ENCODE data around the gene DLX1.
"Not testable (repeated sequence)": the region's sequence is repeated elsewhere in the genome, so short reads cannot be mapped to it uniquely, and the experiment has no call there.

The DLX1 gene

GRCh38 chr2:172099472-172100079 is 14.3 kb downstream of the DLX1 start:
- no peak for DNase-seq

- DNase-seq: no peak
Observed at GRCh38 chr2:172100080-172100934, 15.0 kb downstream of the DLX1 start.

GRCh38 chr2:172100935-172101820 is 15.9 kb downstream of the DLX1 start:
- DNase-seq: no peak

- DNase-seq: no peak
Observed at GRCh38 chr2:172101821-172102390, 16.6 kb downstream of the DLX1 start.

GRCh38 chr2:172102391-172103359 is 17.4 kb downstream of the DLX1 start, which contains the start of gene DLX2:
Gene DLX2, minus strand, starts transcription at chr2:172102900. Its CDS starts 362 bp downstream, at chr2:172102538.
- peak; percentile 68 for DNase-seq

- DNase-seq: no peak
Observed at GRCh38 chr2:172103471-172104272, 18.4 kb downstream of the DLX1 start.

- no peak for DNase-seq
Observed at GRCh38 chr2:172105471-172106107, 20.3 kb downstream of the DLX1 start.

- no peak for DNase-seq
Observed at GRCh38 chr2:172106108-172106961, 21.0 kb downstream of the DLX1 start.

- DNase-seq: no peak
Observed at GRCh38 chr2:172107690-172108586, 22.6 kb downstream of the DLX1 start.

- DNase-seq: no peak
Observed at GRCh38 chr2:172108587-172108930, 23.3 kb downstream of the DLX1 start.

GRCh38 chr2:172109256-172109987 is 24.1 kb downstream of the DLX1 start:
- no peak for DNase-seq

- no peak for DNase-seq
Observed at GRCh38 chr2:172109988-172110811, 24.9 kb downstream of the DLX1 start.

- no peak for DNase-seq
Observed at GRCh38 chr2:172113617-172114016, 28.3 kb downstream of the DLX1 start.

GRCh38 chr2:172114176-172114575 is 28.9 kb downstream of the DLX1 start:
- not testable (repeated sequence) for DNase-seq

GRCh38 chr2:172114579-172114978 is 29.3 kb downstream of the DLX1 start:
- DNase-seq: no peak

GRCh38 chr2:172116107-172116506 is 30.8 kb downstream of the DLX1 start:
- no peak for DNase-seq

GRCh38 chr2:172119089-172119488 is 33.8 kb downstream of the DLX1 start:
- no peak for DNase-seq
